ENCODE data around the gene FBXL19.
A peak's percentile ranks its signal among the peaks of the same experiment; 100 is the strongest.
"Not testable (repeated sequence)": the region's sequence is repeated elsewhere in the genome, so short reads cannot be mapped to it uniquely, and the experiment has no call there.

FBXL19 gene
- long read RNA-seq, donor 1, partial matches to known transcripts = 0 of 1 reads
- long read RNA-seq, donor 1, other reads (novel, unspliced or antisense) = 0 of 1 reads
- long read RNA-seq, donor 2, partial matches to known transcripts = 0 of 1 reads
- long read RNA-seq, donor 2, other reads (novel, unspliced or antisense) = 0 of 1 reads
- long read RNA-seq, donor 3 = 0 reads
- long read RNA-seq, donor 4 = 0 reads
- long read RNA-seq, donor 5, partial matches to known transcripts = 0 of 1 reads
- long read RNA-seq, donor 5, other reads (novel, unspliced or antisense) = 0 of 1 reads
- long read RNA-seq, donor 6, partial matches to known transcripts = 0 of 1 reads
- long read RNA-seq, donor 6, other reads (novel, unspliced or antisense) = 0 of 1 reads
- long read RNA-seq, donor 7 = 0 reads
- long read RNA-seq, donor 8, partial matches to known transcripts = 0 of 1 reads
- long read RNA-seq, donor 8, other reads (novel, unspliced or antisense) = 0 of 1 reads

DNA sequence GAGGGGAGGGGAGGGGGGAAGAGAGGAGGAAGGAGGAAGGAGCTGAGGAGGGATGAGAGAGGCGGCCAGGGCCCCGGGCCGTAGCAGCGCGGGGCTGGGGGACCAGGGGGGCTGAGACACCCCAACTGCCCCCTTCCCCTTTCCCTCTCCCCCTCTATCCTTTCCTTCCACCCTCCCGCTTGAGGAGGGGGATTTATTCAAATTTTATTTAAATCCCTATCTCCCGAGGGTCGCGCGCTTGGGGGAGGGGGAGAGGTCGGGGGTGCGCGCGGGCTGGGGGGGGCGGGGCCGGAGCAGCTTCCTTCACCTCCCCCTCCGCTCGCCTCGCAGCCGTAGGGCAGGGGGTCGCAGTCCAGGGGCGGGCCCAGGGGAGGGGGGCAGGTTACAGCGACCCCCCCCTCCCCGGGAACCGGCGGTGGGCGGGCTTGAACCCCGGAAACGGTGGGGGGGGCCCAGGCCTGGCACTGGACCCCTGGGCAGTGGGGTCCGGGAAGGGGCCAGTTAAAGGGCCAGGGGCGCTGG, at the start of gene FBXL19:
FBXL19 (plus strand) TSS at position 19 of the 522 bp plus-strand sequence. CDS start 2,183 bp downstream, outside the sequence.
- no peak for DNase-seq

DNA sequence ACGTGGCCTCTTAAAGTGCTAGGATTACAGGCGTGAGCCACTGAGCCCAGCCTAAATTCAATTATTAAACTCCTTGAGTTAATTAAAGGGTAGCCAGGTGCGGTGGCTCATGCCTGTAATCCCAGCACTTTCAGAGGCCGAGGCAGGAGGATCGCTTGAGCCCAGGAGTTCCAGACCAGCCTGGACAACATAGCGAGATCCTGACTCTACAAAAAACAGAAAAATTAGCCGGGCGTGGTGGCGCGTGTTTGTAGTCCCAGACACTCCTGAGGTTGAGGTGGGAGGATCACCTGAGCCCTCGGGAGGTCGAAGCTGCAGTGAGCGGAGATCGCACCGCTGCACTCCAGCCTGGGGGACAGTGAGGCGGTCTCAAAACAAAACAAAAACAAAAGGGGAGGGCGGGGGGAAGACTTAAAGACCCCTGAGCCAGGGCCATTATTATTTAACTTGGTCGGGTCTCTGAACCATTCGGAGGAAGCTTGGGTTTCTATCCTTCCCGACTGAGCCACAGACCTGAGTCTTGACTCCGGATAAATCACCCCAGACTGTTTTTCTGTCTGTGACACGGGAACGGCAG, 49.0 kb upstream of the FBXL19 start:
- no peak for DNase-seq

DNA sequence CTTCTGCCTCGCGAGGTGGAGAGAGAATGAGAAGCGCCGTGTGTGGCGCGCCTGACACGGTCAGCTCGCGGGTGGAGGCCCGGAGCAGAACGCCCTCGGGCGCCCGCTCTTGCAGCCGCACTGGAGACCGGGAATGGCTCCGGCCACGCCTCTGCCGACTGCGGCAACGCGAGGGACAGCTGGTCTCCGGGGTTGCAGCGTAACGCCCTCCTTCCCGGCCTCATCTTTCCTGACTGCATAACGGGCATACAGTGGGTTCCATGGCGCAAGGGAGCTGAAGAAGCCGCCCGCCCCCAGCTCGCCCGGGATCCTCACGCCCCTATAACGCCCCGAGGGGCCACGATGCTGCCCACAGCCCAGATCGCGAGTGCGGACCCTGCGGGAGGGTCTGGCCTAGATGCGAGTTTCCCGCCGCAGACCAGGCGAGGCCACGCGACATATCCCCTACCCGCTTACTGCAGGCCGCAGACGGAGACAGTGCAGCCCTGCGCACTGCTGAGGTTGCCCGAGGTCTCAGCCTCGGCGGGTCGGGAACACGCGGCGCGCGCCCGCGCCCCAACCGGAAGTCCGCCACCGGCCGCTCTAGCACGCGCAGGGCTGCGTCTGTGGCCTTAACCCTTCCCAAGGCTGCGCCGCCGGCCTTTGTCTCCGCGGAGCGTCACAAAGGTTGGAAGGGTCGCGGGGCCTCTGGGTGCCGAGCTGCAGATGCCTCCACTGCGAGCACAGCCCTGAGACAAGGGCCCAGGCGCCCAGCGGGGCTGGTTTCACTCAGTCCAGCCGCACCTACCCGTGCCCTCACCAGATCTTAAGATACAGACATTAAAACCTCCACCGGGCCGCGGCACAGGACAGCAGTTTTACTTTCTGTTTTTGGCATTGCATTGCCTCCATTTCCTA, 48.3 kb upstream of the FBXL19 start:
- peak; percentile 93 for DNase-seq

DNA sequence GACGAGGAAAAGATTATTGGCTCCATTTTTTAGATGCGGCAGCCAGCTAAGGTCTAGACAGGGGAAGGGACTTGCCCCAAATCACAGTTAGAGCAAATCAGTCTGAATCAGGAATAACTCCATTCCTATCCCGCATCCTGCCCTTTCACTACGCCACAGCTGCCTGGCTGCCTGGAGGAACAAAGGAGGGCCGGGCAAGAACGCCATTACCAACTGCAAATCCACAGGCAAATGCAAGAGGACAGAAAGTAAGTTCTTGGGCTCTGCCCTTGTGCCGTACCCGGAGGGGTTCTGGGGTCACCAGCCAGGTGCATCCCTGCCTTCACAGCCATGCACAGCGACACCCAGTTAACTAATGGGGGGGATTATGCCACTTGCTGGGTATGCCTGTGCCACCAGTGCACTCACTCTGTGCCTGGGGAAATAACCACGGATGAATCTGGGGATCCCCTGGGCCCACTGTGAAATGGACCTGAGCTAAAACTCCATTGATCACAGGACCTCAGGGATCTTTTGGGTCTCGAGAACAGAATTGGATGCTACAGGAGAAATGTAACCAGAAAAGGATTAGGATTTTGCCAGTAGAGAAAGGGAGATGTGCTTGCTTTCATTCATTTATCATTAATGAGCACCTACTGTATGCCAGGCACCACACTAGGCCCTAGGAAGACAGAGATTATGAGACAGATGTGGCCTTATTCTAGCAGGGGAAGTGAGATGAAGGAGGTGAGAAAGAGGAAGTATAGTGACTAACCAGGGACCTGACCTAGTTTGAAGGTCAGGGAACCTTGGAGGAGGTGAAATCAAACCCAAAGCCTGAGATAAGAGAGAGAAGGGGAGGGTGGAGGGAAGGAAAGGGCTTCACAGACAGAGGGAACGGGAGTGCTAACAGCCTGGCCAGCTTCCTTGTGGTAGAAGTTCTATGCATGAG, 47.2 kb upstream of the FBXL19 start:
- peak; percentile 47 for DNase-seq

DNA sequence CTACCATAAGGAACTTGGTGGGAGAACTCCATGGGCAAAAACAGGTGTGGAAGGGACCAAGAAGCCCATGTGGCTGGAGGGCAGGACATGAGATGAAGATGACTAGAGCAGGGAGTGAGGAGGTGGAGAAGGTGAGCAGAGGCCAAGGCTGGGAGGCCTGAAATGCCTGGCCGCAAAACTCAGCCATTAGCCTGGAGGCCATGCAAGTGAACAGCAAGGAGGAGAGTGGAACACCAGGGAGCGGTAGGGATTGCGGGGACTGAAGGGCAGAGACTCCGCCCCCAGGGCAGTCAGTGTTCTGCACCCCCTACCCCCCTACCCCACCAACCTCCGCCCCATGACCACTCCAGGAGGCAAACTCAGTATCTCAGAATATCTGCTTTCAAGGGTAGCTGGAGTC, 46.5 kb upstream of the FBXL19 start:
- DNase-seq = no peak

GRCh38 chr16:30882429-30883310, 40.7 kb upstream of the FBXL19 start:
- no peak for DNase-seq

- DNase-seq = no peak
Observed at GRCh38 chr16:30884760-30885159, 38.6 kb upstream of the FBXL19 start.

DNA sequence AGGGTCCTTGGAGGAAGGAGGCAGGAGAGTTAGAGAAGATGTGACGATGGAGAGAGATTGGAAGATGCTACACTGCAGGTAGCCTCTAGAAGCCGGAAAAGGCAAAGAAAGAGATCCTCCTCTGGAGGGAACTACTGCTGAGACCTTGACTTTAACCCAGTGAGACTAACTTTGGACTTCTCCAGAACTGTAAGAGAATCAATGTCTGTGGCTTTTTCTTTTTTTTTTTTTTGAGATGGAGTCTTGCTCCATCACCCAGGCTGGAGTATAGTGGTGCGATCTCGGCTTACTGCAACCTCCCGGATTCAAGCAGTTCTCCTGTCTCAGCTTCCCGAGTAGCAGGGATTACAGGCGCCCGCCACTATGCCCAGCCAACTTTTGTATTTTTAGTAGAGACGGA, 38.2 kb upstream of the FBXL19 start:
- DNase-seq = no peak

DNA sequence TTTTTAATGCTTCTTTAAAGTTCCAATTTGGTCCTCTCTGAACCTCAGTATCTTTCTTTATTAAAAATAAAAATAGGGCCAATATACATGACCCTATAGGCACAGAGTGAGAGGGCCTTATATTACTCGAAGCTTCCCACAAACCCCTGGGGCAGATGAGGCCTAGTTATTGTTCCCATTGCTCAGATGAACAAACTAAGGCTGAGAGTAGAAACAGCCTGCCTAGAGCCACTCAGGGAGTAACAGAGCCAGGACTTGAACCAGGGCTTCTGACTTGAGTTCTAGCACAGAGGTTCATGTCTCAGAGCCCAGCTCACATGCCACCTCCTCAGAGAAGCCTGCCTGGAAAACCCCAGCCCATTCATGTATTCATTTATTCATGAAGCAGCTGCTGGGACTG, 37.2 kb upstream of the FBXL19 start:
- no peak for DNase-seq

DNA sequence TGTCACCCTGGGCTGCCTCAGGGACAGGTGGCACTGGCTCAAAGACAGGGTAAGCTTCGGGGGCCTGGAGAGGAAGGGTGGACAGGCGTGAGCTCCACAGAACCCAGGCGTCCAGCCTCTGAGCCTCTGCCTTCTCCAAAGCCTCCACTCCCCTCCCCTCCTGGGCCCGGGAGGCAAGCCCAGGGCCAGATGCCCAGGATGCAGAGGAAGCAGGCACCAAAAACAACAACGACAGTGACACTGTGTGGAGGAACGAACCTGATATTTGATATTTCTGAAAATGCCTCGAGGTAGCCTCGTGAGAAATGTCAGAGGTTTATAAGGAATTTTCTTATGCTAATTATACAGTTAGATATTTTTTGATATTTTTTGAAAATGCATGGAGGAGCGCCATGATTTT, 35.4 kb upstream of the FBXL19 start:
- no peak for DNase-seq

GRCh38 chr16:30888856-30889499, 34.4 kb upstream of the FBXL19 start:
- DNase-seq = no peak

DNA sequence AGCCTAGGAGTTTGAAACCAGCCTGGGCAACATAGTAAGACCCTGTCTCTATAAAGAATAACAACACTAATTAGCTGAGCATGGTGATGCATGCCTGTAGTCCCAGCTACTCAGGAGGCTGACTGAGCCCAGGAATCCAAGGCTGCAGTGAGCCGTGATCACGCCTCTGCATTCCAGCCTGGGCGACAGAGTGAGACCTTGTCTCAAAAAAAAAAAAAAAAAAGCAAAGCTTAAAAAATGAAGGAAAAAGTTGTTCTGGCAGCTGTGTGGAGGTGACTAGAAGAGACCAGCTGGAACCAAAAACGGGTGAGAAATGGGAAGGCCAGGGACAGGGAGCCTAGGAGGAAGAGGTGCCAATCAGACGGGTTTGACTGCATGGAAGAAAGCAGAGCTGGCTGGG, 33.7 kb upstream of the FBXL19 start:
- peak; percentile 15 for DNase-seq

- not testable (repeated sequence) for DNase-seq
Observed at GRCh38 chr16:30891043-30891823, 32.1 kb upstream of the FBXL19 start.

DNA sequence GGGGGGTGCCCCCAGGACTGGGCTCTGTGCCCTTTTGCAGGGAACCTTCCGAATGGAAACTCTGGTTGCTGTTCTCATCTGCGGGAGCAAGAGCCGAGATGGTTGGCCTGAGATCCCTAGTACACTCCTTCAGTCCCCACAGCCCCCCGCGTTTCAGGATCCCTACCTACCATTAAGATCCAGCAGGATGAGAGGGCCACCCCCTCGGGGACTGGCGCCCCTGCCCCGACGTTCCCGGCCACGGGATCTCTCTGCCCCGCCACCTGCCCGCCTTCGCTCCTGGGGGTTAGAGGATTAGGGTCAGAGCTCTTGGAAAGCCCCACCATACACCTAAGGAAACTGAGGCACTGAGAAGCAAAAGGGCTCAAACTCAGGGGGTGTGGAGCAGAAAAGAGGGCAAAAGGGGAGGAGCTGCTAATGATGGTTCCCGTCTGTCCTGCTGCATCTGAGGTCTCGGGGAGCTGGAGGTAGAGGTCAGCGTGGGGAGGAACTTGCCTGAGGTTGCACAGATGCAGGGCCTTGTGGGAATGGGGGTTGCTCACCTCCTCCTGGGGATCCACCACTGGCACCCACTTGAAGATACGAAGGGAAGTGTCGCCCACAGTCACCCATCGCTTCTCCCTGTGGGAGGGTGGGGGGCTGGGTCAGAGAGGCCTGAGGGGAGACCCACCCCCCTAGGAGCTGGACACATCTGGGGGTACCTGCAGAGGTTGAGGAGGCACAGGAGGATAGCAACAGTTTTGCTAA, 30.5 kb upstream of the FBXL19 start:
- no peak for DNase-seq

DNA sequence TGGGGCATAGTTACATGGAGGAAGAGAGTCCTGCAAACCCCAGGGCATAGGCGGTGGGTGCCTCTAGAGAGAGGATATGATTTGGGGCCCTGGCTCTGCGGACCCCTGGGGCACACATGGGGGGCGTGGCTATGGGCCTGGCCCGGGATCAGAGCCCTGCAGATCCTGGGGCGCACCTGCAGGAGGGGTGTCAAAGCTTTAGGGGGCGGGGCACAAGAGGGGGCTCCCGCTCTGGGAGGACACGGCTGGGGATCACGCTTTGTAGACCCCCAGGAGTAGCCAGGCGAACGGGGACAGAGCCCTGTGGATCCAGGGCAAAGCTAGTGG, 30.0 kb upstream of the FBXL19 start:
- DNase-seq = no peak

- peak; percentile 83 for DNase-seq
Observed at GRCh38 chr16:30893744-30894539, 29.4 kb upstream of the FBXL19 start, which contains the start of gene BCL7C. Gene BCL7C, minus strand, starts transcription at chr16:30894077. Its CDS starts 133 bp downstream, at chr16:30893944.

All from right kidney (tissue), 9 donors.